PC-3 (cell line): ENCODE data around the gene CAMSAP1. TPM values are rescaled to one million over a fixed set of nuclear protein-coding genes. Genes with fewer than 3 reads are reported as not detected.

ENCODE experiments used
- ATAC-seq: fragments of 200-7000 bp; cut with Tn5 transposase; 2 replicates; pipeline ENCODE4 v1.9.1; 2020; ENCODE audit warnings: mild to moderate bottlenecking, moderate library complexity
- BruUV-seq: library from RNA; stranded (reverse); fragments of 400-500 nt; replicated peaks from 2 replicates; lab custom pipeline; 2021; lab: Mats Ljungman, UMichigan
- CTCF ChIA-PET: fragments of 300-600 bp; sonication (Branson Sonifier 250); formaldehyde crosslinking; loops from one replicate; lab custom pipeline; 2022; ENCODE audit warnings: antibody characterized with exemption; lab: Charles Lee
- POLR2A ChIA-PET: fragments of 300-600 bp; sonication (Branson Sonifier 250); formaldehyde crosslinking; loops from one replicate; lab custom pipeline; 2022; ENCODE audit warnings: antibody characterized with exemption; ENCODE audit not compliant: unreplicated experiment; lab: Charles Lee
- DNase-seq: peaks from one replicate; pipeline ENCODE4 v3.0.0-alpha.2; 2015
- H2AFZ ChIP-seq: fragments of 300-600 bp; sonication (generic); 2 replicates; pipeline ENCODE4 v1.6.0; 2016; ENCODE audit warnings: antibody characterized with exemption, low read length
- H3F3A ChIP-seq: fragments of 300-600 bp; sonication (generic); one replicate; pipeline ENCODE4 v1.6.0; 2017; ENCODE audit warnings: antibody characterized with exemption, low read length, control low read depth, mild to moderate bottlenecking; ENCODE audit not compliant: unreplicated experiment
- H3K27ac ChIP-seq: fragments of 300-600 bp; sonication (generic); 2 replicates; pipeline ENCODE4 v1.5.1; 2016; ENCODE audit warnings: mild to moderate bottlenecking, low read length
- H3K27me3 ChIP-seq: fragments of 300-600 bp; sonication (generic); 2 replicates; pipeline ENCODE4 v1.6.1; 2016; ENCODE audit warnings: low read length, mixed read lengths
- H3K36me3 ChIP-seq: fragments of 300-600 bp; sonication (generic); 2 replicates; pipeline ENCODE4 v1.6.1; 2016; ENCODE audit warnings: low read depth, mixed run types, low read length, mixed read lengths
- H3K4me1 ChIP-seq: fragments of 300-600 bp; sonication (generic); 2 replicates; pipeline ENCODE4 v1.5.1; 2016; ENCODE audit warnings: low read length; ENCODE audit not compliant: insufficient read depth
- H3K4me2 ChIP-seq: fragments of 300-600 bp; sonication (generic); 2 replicates; pipeline ENCODE4 v1.6.0; 2016; ENCODE audit warnings: low read length
- H3K4me3 ChIP-seq: fragments of 300-600 bp; sonication (generic); 2 replicates; pipeline ENCODE4 v1.5.1; 2016; ENCODE audit warnings: mild to moderate bottlenecking, low read length, mixed read lengths
- H3K79me2 ChIP-seq: fragments of 300-600 bp; sonication (generic); 2 replicates; pipeline ENCODE4 v1.6.1; 2017; ENCODE audit warnings: low read length, mixed read lengths
- H3K9ac ChIP-seq: fragments of 300-600 bp; sonication (generic); 2 replicates; pipeline ENCODE4 v1.6.0; 2016; ENCODE audit warnings: mild to moderate bottlenecking, low read length
- H3K9me2 ChIP-seq: fragments of 300-600 bp; sonication (generic); replicated peaks from 2 replicates; pipeline ENCODE4 v1.6.1; 2016; ENCODE audit warnings: mixed run types, low read length, mixed read lengths
- H3K9me3 ChIP-seq: fragments of 300-600 bp; sonication (generic); 2 replicates; pipeline ENCODE4 v1.6.1; 2016; ENCODE audit warnings: low read length, mixed read lengths
- H4K20me1 ChIP-seq: fragments of 300-600 bp; sonication (generic); 2 replicates; pipeline ENCODE4 v1.6.1; 2016; ENCODE audit warnings: low read length, mixed read lengths
- CTCF ChIP-seq: fragments of 300-600 bp; sonication (generic); conservative IDR thresholded peaks from 2 replicates; pipeline ENCODE4 v1.5.1; 2017; ENCODE audit warnings: antibody characterized with exemption, low read depth, mild to moderate bottlenecking, low read length
- EZH2 ChIP-seq: fragments of 300-600 bp; sonication (generic); IDR thresholded peaks from one replicate; pipeline ENCODE4 v1.6.1; 2017; ENCODE audit warnings: antibody characterized with exemption, mild to moderate bottlenecking, low read length; ENCODE audit not compliant: unreplicated experiment
- EZH2phosphoT487 ChIP-seq: fragments of 300-600 bp; sonication (generic); IDR thresholded peaks from 2 replicates; pipeline ENCODE4 v1.6.1; 2018; ENCODE audit warnings: mild to moderate bottlenecking, antibody characterized with exemption, low read length, borderline replicate concordance
- intact Hi-C: fragments of 100-400 bp; cut with micrococcal nuclease; formaldehyde crosslinking; loops from 2 replicates; pipeline ENCODE4 v1.9.0; 2023
- total RNA-seq: library from RNA; depleted of rRNA; stranded (reverse); fragments of >200 nt; gene quantifications from 2 replicates; pipeline ENCODE4 v1.2.3, GENCODE V29; 2014

The CAMSAP1 gene
- total RNA-seq, 1 experiment from 2014 or later, result 16.4 TPM

- ChIA-PET CTCF (no interaction called here), POLR2A (no interaction called here)
- no peaks in the 10 kb centered on the region for H3K9me2 ChIP-seq
- H3K79me2 ChIP-seq, result no peaks in the 10 kb centered on the region
- ATAC-seq (no peak), DNase-seq (no peak)
- no peaks in the 10 kb centered on the region for H4K20me1 ChIP-seq
- H3K36me3 ChIP-seq, result no peaks in the 10 kb centered on the region
- no peak overlapping the region for H2AFZ ChIP-seq
- H3K4me3 ChIP-seq, result no peak overlapping the region
- intact Hi-C loops, result no loop called here
- H3K27ac ChIP-seq, result no peak overlapping the region
- no peaks in the 10 kb centered on the region for H3F3A ChIP-seq
- no TSS peak for BruUV-seq
- no peak overlapping the region for H3K9ac ChIP-seq
- no peak for TF ChIP-seq EZH2phosphoT487
- TF ChIP-seq EZH2, result no peak
- no peak for TF ChIP-seq CTCF
- H3K27me3 ChIP-seq, result no peaks in the 10 kb centered on the region
- no peak overlapping the region for H3K4me2 ChIP-seq
- H3K4me1 ChIP-seq, result no peaks in the 10 kb centered on the region
- no peaks in the 10 kb centered on the region for H3K9me3 ChIP-seq
Observed at GRCh38 chr9:135789838-135790291, 117.5 kb downstream of the CAMSAP1 start.

GRCh38 chr9:135788576-135789300 is 118.6 kb downstream of the CAMSAP1 start:
- no peaks in the 10 kb centered on the region for H3K27me3 ChIP-seq
- H3F3A ChIP-seq, result no peaks in the 10 kb centered on the region
- H3K36me3 ChIP-seq, result no peaks in the 10 kb centered on the region
- DNase-seq (no peak), ATAC-seq (no peak)
- H3K27ac ChIP-seq, result no peak overlapping the region
- no peak overlapping the region for H3K9ac ChIP-seq
- no peak overlapping the region for H2AFZ ChIP-seq
- H3K4me2 ChIP-seq, result no peak overlapping the region
- no peaks in the 10 kb centered on the region for H3K79me2 ChIP-seq
- POLR2A ChIA-PET, result interaction anchor here (0.6 kb wide), 1 partner anchor 173 kb away, joined by 7 read pairs; the partner anchor contains the start of gene UBAC1
- TF ChIP-seq CTCF (no peak), EZH2phosphoT487 (no peak), EZH2 (no peak)
- no peaks in the 10 kb centered on the region for H3K9me3 ChIP-seq
- H3K9me2 ChIP-seq, result no peaks in the 10 kb centered on the region
- H3K4me3 ChIP-seq, result no peak overlapping the region
- CTCF ChIA-PET, result no interaction called here
- no TSS peak for BruUV-seq
- intact Hi-C loops, result no loop called here
- no peaks in the 10 kb centered on the region for H3K4me1 ChIP-seq
- H4K20me1 ChIP-seq, result no peaks in the 10 kb centered on the region

DNA sequence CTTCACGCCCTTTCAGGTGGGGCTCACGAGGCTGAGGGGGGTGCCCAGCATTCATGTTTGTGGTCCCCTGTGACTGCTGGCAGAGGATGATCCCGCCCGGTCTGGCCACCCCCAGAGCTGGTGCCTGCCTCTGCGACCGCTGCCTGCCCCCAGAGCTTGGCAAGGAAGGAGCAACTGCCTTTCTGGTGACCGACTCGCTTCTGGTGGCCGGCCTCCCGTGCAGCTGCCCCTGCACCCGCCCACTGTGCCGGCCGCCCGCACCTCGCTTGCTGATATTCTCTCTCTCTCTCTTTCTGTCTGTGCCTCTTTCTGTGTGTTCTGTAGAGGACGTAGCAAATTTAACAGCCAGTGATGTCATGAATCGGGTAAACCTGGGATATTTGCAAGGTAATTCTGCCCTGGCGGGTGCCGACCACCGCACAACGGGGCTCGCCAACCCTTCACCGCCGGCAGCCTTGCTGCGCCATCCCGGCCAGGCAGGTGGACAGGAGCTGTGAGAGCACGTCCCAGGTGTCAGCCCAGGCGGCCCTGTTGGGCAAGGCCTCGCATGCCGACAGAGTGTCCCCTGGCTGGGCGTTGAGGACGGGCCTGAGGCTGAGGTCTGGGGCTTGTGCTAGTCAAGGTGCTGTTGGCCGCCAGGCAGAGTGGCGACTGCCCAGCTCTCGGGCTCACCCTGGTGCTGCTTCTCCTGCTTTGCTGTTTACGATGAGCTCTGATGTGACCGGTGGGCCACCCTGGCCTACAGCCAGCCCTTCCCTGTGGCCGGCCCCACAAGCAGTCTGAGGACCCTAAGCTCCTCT is 119.4 kb downstream of the CAMSAP1 start:
- DNase-seq, result no peak
- Histone ChIP-seq H3K27ac (no peak overlapping the region), H3K36me3 (no peaks in the 10 kb centered on the region), H3K4me3 (no peak overlapping the region), H3F3A (no peaks in the 10 kb centered on the region), H4K20me1 (no peaks in the 10 kb centered on the region), H3K9me2 (no peaks in the 10 kb centered on the region), H3K27me3 (no peaks in the 10 kb centered on the region), H3K9me3 (no peaks in the 10 kb centered on the region), H3K4me1 (no peaks in the 10 kb centered on the region), H3K9ac (no peak overlapping the region), H2AFZ (no peak overlapping the region), H3K4me2 (no peak overlapping the region), H3K79me2 (no peaks in the 10 kb centered on the region)
- TF ChIP-seq EZH2 (no peak), CTCF (no peak), EZH2phosphoT487 (no peak)
- no TSS peak for BruUV-seq
- POLR2A ChIA-PET, result interaction anchor here (0.6 kb wide), 1 partner anchor 173 kb away, joined by 7 read pairs; the partner anchor contains the start of gene UBAC1
- no peak for ATAC-seq
- CTCF ChIA-PET, result no interaction called here
- intact Hi-C loops, result no loop called here
